ENCODE measurements around the gene C7orf25.

The C7orf25 gene

GRCh38 chr7:42869131-42870020 is 42.5 kb downstream of the C7orf25 start:
- no peak for DNase-seq (ENCODE audit: low read depth)

DNA sequence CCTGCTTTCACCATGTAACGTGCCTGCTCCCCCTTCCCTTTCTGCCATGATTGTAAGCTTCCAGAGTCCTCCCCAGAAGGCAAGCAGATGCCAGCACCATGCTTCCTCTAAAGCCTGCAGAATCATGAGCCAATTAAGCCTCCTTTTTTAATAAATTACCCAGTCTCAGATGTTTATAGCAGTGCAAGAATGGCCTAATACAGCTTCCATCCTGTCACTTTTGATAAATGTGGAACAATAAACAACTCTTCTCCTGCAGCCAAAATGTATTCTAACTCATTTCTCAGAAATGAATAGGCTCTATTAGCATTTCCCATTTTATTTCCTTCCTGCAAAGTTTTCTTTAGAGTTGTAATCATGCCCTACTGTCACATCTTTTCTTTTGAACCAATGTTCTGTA is 43.4 kb downstream of the C7orf25 start:
- TF ChIP-seq, protein P1, sequence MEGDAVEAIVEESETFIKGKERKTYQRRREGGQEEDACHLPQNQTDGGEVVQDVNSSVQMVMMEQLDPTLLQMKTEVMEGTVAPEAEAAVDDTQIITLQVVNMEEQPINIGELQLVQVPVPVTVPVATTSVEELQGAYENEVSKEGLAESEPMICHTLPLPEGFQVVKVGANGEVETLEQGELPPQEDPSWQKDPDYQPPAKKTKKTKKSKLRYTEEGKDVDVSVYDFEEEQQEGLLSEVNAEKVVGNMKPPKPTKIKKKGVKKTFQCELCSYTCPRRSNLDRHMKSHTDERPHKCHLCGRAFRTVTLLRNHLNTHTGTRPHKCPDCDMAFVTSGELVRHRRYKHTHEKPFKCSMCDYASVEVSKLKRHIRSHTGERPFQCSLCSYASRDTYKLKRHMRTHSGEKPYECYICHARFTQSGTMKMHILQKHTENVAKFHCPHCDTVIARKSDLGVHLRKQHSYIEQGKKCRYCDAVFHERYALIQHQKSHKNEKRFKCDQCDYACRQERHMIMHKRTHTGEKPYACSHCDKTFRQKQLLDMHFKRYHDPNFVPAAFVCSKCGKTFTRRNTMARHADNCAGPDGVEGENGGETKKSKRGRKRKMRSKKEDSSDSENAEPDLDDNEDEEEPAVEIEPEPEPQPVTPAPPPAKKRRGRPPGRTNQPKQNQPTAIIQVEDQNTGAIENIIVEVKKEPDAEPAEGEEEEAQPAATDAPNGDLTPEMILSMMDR (conservative IDR thresholded peaks at IDR 0.05; ENCODE audit: control insufficient read depth, insufficient read depth, low read depth, low read length) = no peak
- no peak overlapping the region for H3K4me3 ChIP-seq (ENCODE audit: control insufficient read depth, low read depth, low read length)
- no peak for DNase-seq (ENCODE audit: low read depth)

More at GRCh38 chr7:42869131-42870020, 42.5 kb downstream of the C7orf25 start:
- TF ChIP-seq, protein P1 (conservative IDR thresholded peaks at IDR 0.05; ENCODE audit: control insufficient read depth, insufficient read depth, low read depth, low read length) = no peak
- no peak overlapping the region for H3K4me3 ChIP-seq (ENCODE audit: control insufficient read depth, low read depth, low read length)
